IPS-18a (cell line): ENCODE data around the gene INPP5D.

Experiments used
- H3K27ac ChIP-seq: one replicate; pipeline ENCODE4 v1.5.1; 2013; ENCODE audit warnings: low read length
- H3K27me3 ChIP-seq: one replicate; pipeline ENCODE4 v1.6.1; 2013; ENCODE audit warnings: mild to moderate bottlenecking, low read length; ENCODE audit not compliant: control insufficient read depth, insufficient read depth
- H3K36me3 ChIP-seq: one replicate; pipeline ENCODE4 v1.6.1; 2013; ENCODE audit warnings: low read depth, low read length; ENCODE audit not compliant: control insufficient read depth
- H3K4me1 ChIP-seq: one replicate; pipeline ENCODE4 v1.6.1; 2013; ENCODE audit warnings: low read depth, low read length; ENCODE audit not compliant: control insufficient read depth
- H3K4me3 ChIP-seq: one replicate; pipeline ENCODE4 v1.5.1; 2013; ENCODE audit warnings: low read length
- H3K9ac ChIP-seq: one replicate; pipeline ENCODE4 v1.6.1; 2013; ENCODE audit warnings: mild to moderate bottlenecking, low read length, moderate library complexity
- H3K9me3 ChIP-seq: one replicate; pipeline ENCODE4 v1.6.1; 2013; ENCODE audit warnings: low read depth, low read length; ENCODE audit not compliant: control insufficient read depth

The INPP5D gene

GRCh38 chr2:233211548-233211895 lies 151.4 kb downstream of the INPP5D start:
- H3K4me1 ChIP-seq = peaks cover 19% of the 10 kb centered on the region
- no peak overlapping the region for H3K27ac ChIP-seq
- no peaks in the 10 kb centered on the region for H3K9me3 ChIP-seq
- H3K4me3 ChIP-seq = no peak overlapping the region
- no peak overlapping the region for H3K9ac ChIP-seq
- no peaks in the 10 kb centered on the region for H3K27me3 ChIP-seq
- no peaks in the 10 kb centered on the region for H3K36me3 ChIP-seq

DNA sequence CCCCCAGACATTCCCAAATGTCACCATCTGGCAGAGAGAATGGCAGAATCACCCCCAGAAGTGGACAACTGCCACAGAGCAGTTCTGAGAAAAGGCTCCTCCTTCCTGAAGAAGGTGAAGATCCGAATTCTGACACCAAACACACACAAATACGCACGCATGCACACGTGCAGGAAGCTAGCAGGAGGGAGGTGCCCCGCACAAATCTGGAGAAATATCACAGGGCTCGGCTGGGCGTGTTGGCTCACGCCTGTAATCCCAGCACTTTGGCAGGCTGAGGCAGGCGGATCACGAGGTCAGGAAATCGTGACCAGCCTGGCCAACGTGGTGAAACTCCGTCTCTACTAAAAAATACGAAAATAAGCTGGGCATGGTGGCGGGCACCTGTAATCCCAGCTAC lies 152.9 kb downstream of the INPP5D start:
- no peak overlapping the region for H3K4me3 ChIP-seq
- H3K27me3 ChIP-seq = no peaks in the 10 kb centered on the region
- H3K9ac ChIP-seq = no peak overlapping the region
- H3K27ac ChIP-seq = no peak overlapping the region
- no peaks in the 10 kb centered on the region for H3K9me3 ChIP-seq
- H3K36me3 ChIP-seq = no peaks in the 10 kb centered on the region
- H3K4me1 ChIP-seq = peaks cover 19% of the 10 kb centered on the region

GRCh38 chr2:233213975-233214374 lies 153.8 kb downstream of the INPP5D start:
- Histone ChIP-seq H3K4me3 (no peak overlapping the region), H3K4me1 (peaks cover 14% of the 10 kb centered on the region), H3K9me3 (no peaks in the 10 kb centered on the region), H3K27me3 (no peaks in the 10 kb centered on the region), H3K36me3 (no peaks in the 10 kb centered on the region), H3K27ac (no peak overlapping the region), H3K9ac (no peak overlapping the region)

- H3K36me3 ChIP-seq = no peaks in the 10 kb centered on the region
- no peak overlapping the region for H3K9ac ChIP-seq
- no peak overlapping the region for H3K27ac ChIP-seq
- no peak overlapping the region for H3K4me3 ChIP-seq
- H3K27me3 ChIP-seq = no peaks in the 10 kb centered on the region
- no peaks in the 10 kb centered on the region for H3K9me3 ChIP-seq
- no peaks in the 10 kb centered on the region for H3K4me1 ChIP-seq
These were observed 157.8 kb downstream of the INPP5D start for GRCh38 chr2:233217892-233218377.

GRCh38 chr2:233218836-233219235 lies 158.7 kb downstream of the INPP5D start:
- Histone ChIP-seq H3K4me3 (no peak overlapping the region), H3K4me1 (no peaks in the 10 kb centered on the region), H3K9me3 (no peaks in the 10 kb centered on the region), H3K27ac (no peak overlapping the region), H3K36me3 (no peaks in the 10 kb centered on the region), H3K27me3 (no peaks in the 10 kb centered on the region), H3K9ac (no peak overlapping the region)

DNA sequence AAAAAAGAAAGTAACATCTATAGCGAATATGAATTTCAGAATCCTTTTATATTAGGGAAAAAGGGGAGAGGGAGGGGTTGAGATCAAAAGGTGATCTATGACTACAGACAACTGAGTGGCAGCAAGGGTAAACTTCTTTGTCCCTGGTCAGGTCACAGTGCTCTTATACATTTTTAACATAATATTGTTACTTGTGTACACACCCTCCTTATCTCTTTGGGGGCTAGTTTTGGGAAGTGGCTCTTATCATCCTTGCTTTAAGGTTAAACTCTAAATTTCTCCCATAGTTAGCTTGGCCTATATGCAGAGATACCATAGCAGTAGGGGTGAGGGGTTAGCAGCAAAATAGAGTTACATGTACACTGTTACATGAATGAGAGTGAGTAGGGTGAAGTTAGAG lies 159.7 kb downstream of the INPP5D start:
- Histone ChIP-seq H3K9ac (no peak overlapping the region), H3K9me3 (no peaks in the 10 kb centered on the region), H3K36me3 (no peaks in the 10 kb centered on the region), H3K27me3 (no peaks in the 10 kb centered on the region), H3K4me1 (no peaks in the 10 kb centered on the region), H3K4me3 (no peak overlapping the region), H3K27ac (no peak overlapping the region)

GRCh38 chr2:233221378-233222063 lies 161.4 kb downstream of the INPP5D start:
- H3K9me3 ChIP-seq = no peaks in the 10 kb centered on the region
- H3K36me3 ChIP-seq = no peaks in the 10 kb centered on the region
- H3K9ac ChIP-seq = no peak overlapping the region
- H3K27me3 ChIP-seq = no peaks in the 10 kb centered on the region
- H3K4me1 ChIP-seq = no peaks in the 10 kb centered on the region
- no peak overlapping the region for H3K27ac ChIP-seq
- H3K4me3 ChIP-seq = no peak overlapping the region

- Histone ChIP-seq H3K4me1 (no peaks in the 10 kb centered on the region), H3K27ac (no peak overlapping the region), H3K9me3 (no peaks in the 10 kb centered on the region), H3K9ac (no peak overlapping the region), H3K27me3 (no peaks in the 10 kb centered on the region), H3K4me3 (no peak overlapping the region), H3K36me3 (no peaks in the 10 kb centered on the region)
These were observed 163.1 kb downstream of the INPP5D start for GRCh38 chr2:233223059-233223894.

GRCh38 chr2:233225230-233226068 lies 165.3 kb downstream of the INPP5D start:
- no peaks in the 10 kb centered on the region for H3K4me1 ChIP-seq
- H3K4me3 ChIP-seq = no peak overlapping the region
- no peaks in the 10 kb centered on the region for H3K27me3 ChIP-seq

DNA sequence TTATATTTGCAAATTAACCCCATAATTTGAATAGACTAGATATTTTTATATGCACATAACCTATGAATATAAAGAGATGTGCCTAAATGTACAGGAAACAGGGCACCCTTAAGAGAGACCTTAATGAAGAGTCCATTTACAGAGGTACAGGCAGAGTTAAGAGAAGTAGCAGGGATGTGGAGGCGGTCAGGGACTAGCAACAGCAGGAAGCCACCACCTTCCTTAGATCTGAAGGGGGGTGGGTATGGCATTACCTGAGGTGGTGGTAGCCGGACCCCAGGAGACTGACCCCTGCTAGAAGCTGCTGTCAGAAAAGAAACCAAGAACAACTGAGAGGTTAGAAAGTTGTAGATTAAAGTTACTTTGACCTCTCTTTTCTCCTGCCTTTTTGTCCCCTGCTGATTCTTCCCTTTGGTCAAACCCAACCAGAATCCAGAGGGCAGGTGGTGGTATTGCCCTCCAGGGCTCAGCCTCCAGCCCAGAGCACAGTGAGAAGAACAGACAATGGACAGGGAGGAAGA lies 166.4 kb downstream of the INPP5D start:
- H3K36me3 ChIP-seq = no peaks in the 10 kb centered on the region
- no peaks in the 10 kb centered on the region for H3K4me1 ChIP-seq
- no peaks in the 10 kb centered on the region for H3K27me3 ChIP-seq
- H3K4me3 ChIP-seq = no peak overlapping the region
- H3K9me3 ChIP-seq = no peaks in the 10 kb centered on the region
- no peak overlapping the region for H3K9ac ChIP-seq
- no peak overlapping the region for H3K27ac ChIP-seq

More at GRCh38 chr2:233225230-233226068, 165.3 kb downstream of the INPP5D start:
- no peaks in the 10 kb centered on the region for H3K36me3 ChIP-seq
- H3K9ac ChIP-seq = no peak overlapping the region
- H3K9me3 ChIP-seq = no peaks in the 10 kb centered on the region
- H3K27ac ChIP-seq = no peak overlapping the region

GRCh38 chr2:233227346-233227978 lies 167.3 kb downstream of the INPP5D start:
- H3K36me3 ChIP-seq = no peaks in the 10 kb centered on the region
- no peaks in the 10 kb centered on the region for H3K27me3 ChIP-seq
- no peak overlapping the region for H3K4me3 ChIP-seq
- no peak overlapping the region for H3K27ac ChIP-seq
- H3K4me1 ChIP-seq = no peaks in the 10 kb centered on the region
- no peaks in the 10 kb centered on the region for H3K9me3 ChIP-seq
- H3K9ac ChIP-seq = no peak overlapping the region
